NOMO-1 (cell line): ENCODE measurements around the gene KCNA4.
"Not testable (repeated sequence)": the region's sequence is repeated elsewhere in the genome, so short reads cannot be mapped to it uniquely, and the experiment has no call there.

Experiments used
- DNase-seq, 2 experiments: peaks; one replicate each; lab custom pipeline; 2025; ENCODE audit not compliant: unreplicated experiment in 2 of 2; lab: John Stamatoyannopoulos, UW

Gene KCNA4

GRCh38 chr11:30016588-30017363, at the start of gene KCNA4:
KCNA4 (minus strand) TSS chr11:30017030; CDS start chr11:30012678, 4,352 bp downstream.
- DNase-seq, result no peak

- no peak for DNase-seq
These were observed 45.3 kb upstream of the KCNA4 start for GRCh38 chr11:30062103-30062502.

- no peak for DNase-seq
These were observed 42.5 kb upstream of the KCNA4 start for GRCh38 chr11:30059172-30059815.

- DNase-seq, result no peak
These were observed 32.4 kb upstream of the KCNA4 start for GRCh38 chr11:30049214-30049613.

GRCh38 chr11:30046578-30046945, 29.7 kb upstream of the KCNA4 start:
- no peak for DNase-seq

- DNase-seq, result no peak
These were observed 29.2 kb upstream of the KCNA4 start for GRCh38 chr11:30045921-30046577.

GRCh38 chr11:30045144-30045543, 28.3 kb upstream of the KCNA4 start:
- no peak for DNase-seq

- no peak for DNase-seq
These were observed 24.3 kb upstream of the KCNA4 start for GRCh38 chr11:30041171-30041570.

GRCh38 chr11:30034746-30035145, 17.9 kb upstream of the KCNA4 start:
- DNase-seq, result not testable (repeated sequence)

GRCh38 chr11:30034166-30034565, 17.3 kb upstream of the KCNA4 start:
- not testable (repeated sequence) for DNase-seq

- DNase-seq, result no peak
These were observed 8.7 kb upstream of the KCNA4 start for GRCh38 chr11:30025396-30026139.

GRCh38 chr11:30023074-30023473, 6.2 kb upstream of the KCNA4 start:
- no peak for DNase-seq

- no peak for DNase-seq
These were observed 2.7 kb upstream of the KCNA4 start for GRCh38 chr11:30019481-30019880.

- no peak for DNase-seq
These were observed 1.7 kb upstream of the KCNA4 start for GRCh38 chr11:30018495-30018894.

GRCh38 chr11:30017445-30017895, 640 bp upstream of the KCNA4 start:
- no peak for DNase-seq

GRCh38 chr11:30015725-30016412, 961 bp downstream of the KCNA4 start:
- DNase-seq, result no peak

- no peak for DNase-seq
These were observed 4.5 kb downstream of the KCNA4 start for GRCh38 chr11:30012346-30012745.

- no peak for DNase-seq
These were observed 7.8 kb downstream of the KCNA4 start for GRCh38 chr11:30009060-30009459.

GRCh38 chr11:30006876-30007275, 10.0 kb downstream of the KCNA4 start:
- no peak for DNase-seq

GRCh38 chr11:30002157-30002785, 14.6 kb downstream of the KCNA4 start:
- DNase-seq, result no peak
